GM12878 (cell line): ENCODE data around the gene SYCN. TPM values are rescaled to one million over a fixed set of nuclear protein-coding genes. Genes with fewer than 3 reads are reported as not detected.

Experiments
- BCLAF1 ChIP-seq: fragments of 450-650 bp; IDR thresholded peaks from 2 replicates; pipeline ENCODE4 v1.6.1; 2017; ENCODE audit warnings: antibody characterized with exemption, mild to moderate bottlenecking, moderate library complexity
- EED ChIP-seq: sonication (generic); IDR thresholded peaks from 2 replicates; pipeline ENCODE4 v1.6.1; 2016; ENCODE audit warnings: antibody characterized with exemption, low read depth
- EP300 ChIP-seq, 2 experiments: fragments of 150-350 bp in 1 of 2; IDR thresholded peaks; 2 replicates each; pipeline ENCODE4 v1.6.1; 2011 to 2012; ENCODE audit warnings: low read depth in 2 of 2, low read length in 2 of 2, borderline replicate concordance in 1 of 2, improper control_type of control experiment in 1 of 2, inconsistent platforms in 1 of 2; ENCODE audit not compliant: control insufficient read depth in 1 of 2
- LARP7 ChIP-seq: fragments of 450-650 bp; IDR thresholded peaks from 2 replicates; pipeline ENCODE4 v1.6.1; 2017; ENCODE audit warnings: mild to moderate bottlenecking
- MXI1 ChIP-seq: fragments of 150-350 bp; IDR thresholded peaks from 2 replicates; pipeline ENCODE4 v1.6.1; 2011; ENCODE audit warnings: low read depth, mild to moderate bottlenecking, inconsistent platforms, low read length, improper control_type of control experiment
- NFYA ChIP-seq: IDR thresholded peaks from 2 replicates; pipeline ENCODE4 v1.6.1; 2011; ENCODE audit warnings: low read depth, mild to moderate bottlenecking, low read length, improper control_type of control experiment, borderline replicate concordance
- SIN3A ChIP-seq: IDR thresholded peaks from 2 replicates; pipeline ENCODE4 v1.6.1; 2012; ENCODE audit warnings: low read depth, low read length, improper control_type of control experiment
- SIX5 ChIP-seq: IDR thresholded peaks from 2 replicates; pipeline ENCODE4 v1.6.1; 2011; ENCODE audit warnings: mild to moderate bottlenecking, low read depth, low read length, moderate library complexity; ENCODE audit not compliant: severe bottlenecking
- SPI1 ChIP-seq: IDR thresholded peaks from 2 replicates; pipeline ENCODE4 v1.6.1; 2011; ENCODE audit warnings: low read depth, mild to moderate bottlenecking, low read length, moderate library complexity, borderline replicate concordance; ENCODE audit not compliant: insufficient read depth
- SUPT20H ChIP-seq: IDR thresholded peaks from 2 replicates; pipeline ENCODE4 v1.6.1; 2011; ENCODE audit warnings: low read depth, mild to moderate bottlenecking, low read length, moderate library complexity, borderline replicate concordance; ENCODE audit not compliant: control insufficient read depth
- TBL1XR1 ChIP-seq: IDR thresholded peaks from 2 replicates; pipeline ENCODE4 v1.6.1; 2012; ENCODE audit warnings: low read depth, low read length, improper control_type of control experiment
- USF1 ChIP-seq: IDR thresholded peaks from 2 replicates; pipeline ENCODE4 v1.6.1; 2011; ENCODE audit warnings: borderline replicate concordance, low read depth, mild to moderate bottlenecking, moderate library complexity, mixed read lengths, low read length; ENCODE audit not compliant: insufficient read depth; ENCODE audit errors: extremely low read length
- polyA plus RNA-seq, 11 experiments: library from polyadenylated mRNA; depleted of rRNA in 4 of 11; unstranded in 6 of 11; stranded (reverse) in 5 of 11; fragments of >200 nt; fragmentation: Nextera tagmentation in 4 of 11; fragmentation: Illumina TruSeq in 1 of 11; extraction: Ambion mirVana in 4 of 11; extraction: Trizol in 1 of 11; gene quantifications; 1 replicate in 1 of 11; 2 replicates in 10 of 11; pipeline versions ENCODE4 v1.2.1 to v1.2.3, GENCODE V29; 2011 to 2016; ENCODE audit warnings: inconsistent platforms in 2 of 11, missing spikeins in 2 of 11, low read depth in 1 of 11
- total RNA-seq, 4 experiments: library from RNA; depleted of rRNA in 3 of 4; stranded (reverse); fragments of >200 nt in 3 of 4; fragmentation: Illumina TruSeq in 1 of 4; extraction: Trizol in 1 of 4; gene quantifications; 2 replicates each; pipeline versions ENCODE4 v1.2.1 to v1.2.3, GENCODE V29; 2013 to 2021

Gene SYCN
- total and polyA plus RNA-seq, 10 of the 15 experiments (the other 5 are each of a cell fraction or from before 2014, with no cell fraction given): 0.54 TPM; not detected in 9

GRCh38 chr19:39211731-39212374 lies 7.8 kb upstream of the SYCN start (continued):
- no peak for TF ChIP-seq SPI1
- TF ChIP-seq BCLAF1: no peak
- TF ChIP-seq SIN3A: no peak
- no peak for TF ChIP-seq MXI1
- no peak for TF ChIP-seq NFYA
- TF ChIP-seq LARP7: no peak
- TF ChIP-seq EP300 (IDR thresholded peaks at IDR 0.05; ENCODE audit: borderline replicate concordance in 1 of 2, control insufficient read depth in 1 of 2, low read depth in 2 of 2, low read length in 2 of 2): no peak
- TF ChIP-seq SUPT20H: no peak
- no peak for TF ChIP-seq TBL1XR1
- no peak for TF ChIP-seq USF1
- no peak for TF ChIP-seq EED
- TF ChIP-seq SIX5: no peak
